ENCODE data around the gene FTCDNL1.

FTCDNL1 gene

DNA sequence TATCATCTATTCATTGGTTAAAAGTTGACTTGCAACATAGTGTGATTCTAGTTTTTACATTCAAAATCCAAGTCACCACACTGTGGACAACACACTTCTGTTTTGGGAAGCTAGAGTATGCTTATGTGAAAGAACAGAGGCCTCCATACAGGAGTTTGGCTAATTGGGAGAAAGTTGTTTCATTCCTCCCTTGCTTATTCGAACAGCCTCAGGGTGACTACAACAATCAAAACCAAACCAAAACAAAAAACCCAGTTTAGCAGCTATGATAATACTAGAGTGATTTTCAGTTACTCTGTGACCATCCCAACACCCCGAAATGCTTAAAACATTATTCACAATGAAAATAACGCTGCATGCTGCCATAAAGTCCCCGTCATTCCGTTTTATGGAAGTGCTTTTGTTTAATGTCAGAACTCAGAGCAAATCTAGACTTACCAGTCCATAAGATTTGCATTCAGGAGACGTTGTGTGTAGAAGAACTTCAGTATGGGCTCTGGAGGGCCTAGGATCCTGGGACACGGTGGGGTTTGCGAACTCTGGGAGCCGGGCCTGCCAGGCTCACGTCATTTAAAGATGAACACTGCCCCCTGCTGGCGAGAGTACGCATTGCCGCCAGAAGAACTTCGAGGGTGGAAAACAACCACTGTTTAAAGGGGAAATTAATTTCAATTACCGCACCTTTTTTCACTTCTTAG, 111.4 kb downstream of the FTCDNL1 start:
- peak; percentile 28 to 50 for DNase-seq

DNA sequence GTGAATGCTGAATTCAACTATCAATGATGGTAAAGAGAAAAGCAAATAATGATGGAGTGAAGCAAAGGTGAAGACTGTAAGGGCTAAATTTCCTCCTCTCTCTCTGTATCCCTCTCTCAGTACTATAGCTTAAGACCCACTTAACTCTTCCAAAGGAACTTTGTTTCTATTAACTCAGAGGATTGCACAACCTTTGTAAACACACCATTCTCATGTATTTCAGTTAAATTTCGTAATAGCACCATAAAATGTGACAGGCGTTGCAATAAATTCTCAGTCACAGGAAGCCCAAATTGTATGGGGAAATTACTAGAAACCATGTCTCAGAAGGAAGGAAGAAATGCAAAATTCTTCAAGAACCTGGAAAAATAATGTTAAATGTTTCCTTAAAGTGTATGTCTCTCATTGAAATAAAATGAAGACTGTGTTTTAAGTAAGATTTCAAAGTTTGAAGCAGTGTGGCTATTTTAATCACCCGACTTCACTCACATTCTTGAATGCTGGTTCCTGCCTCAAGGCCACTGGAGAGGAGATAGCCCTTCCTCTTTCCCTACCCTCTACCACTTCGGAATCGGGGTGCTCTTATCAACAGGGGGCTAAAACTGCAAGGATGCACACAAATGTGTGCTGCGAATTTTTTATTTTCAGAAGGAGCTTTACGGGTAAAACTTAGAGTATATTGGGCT, 112.1 kb downstream of the FTCDNL1 start:
- DNase-seq, result no peak

DNA sequence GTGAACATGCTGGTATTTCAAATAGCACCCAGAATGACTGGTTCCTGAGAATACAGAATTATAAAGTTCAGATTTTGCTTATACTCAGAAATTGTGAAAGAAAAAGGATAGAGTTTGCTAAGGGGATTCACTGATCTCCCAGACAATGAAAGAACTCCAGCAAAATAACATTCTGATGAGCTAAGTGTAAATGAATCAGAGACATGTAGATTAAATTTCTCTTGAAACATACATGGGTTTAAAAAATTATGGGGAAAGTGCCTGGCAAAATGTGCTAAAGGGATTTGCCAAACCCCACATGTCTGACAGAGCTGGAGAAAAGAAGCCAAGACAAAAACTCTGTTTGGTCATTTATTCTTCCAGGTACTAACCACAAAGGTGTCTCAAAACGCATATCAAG, 116.3 kb downstream of the FTCDNL1 start:
- no peak for DNase-seq

DNA sequence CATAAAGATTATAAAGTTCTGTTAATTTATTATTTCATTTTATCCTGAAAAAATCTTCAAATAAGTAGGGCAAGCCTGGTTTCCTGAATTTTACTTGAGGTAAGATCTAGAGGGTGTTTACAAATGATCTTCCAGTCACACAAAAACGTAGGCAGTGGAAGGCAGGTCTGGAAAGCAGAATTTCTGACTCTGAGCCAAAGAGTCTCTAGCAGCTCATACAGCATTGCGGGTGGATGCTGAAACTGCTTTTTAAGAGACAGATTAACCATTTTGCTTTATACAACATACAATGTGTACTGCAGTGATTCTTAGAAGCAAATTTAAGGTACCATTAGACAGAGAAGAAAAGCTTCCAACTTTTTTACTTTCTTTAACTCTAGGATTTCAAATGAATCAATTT, 117.0 kb downstream of the FTCDNL1 start:
- DNase-seq, result no peak

DNA sequence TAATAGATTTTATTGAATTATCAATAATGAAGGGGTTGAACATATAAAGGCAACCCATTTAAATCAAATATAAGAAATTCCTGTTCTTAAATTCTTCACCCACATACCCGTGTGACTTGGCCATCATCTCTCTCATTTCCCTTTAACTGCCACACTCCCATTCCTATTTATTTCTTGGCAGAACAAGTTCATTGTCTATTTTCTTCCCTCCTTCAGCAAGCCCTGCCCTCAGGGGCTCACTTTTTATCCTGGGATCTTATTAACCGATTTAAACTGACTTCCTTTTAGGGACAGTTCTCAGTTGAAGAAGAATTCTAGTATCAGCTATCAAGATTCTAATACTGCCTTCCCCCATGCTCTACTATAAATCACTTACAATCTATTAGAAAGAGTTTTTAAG, 123.2 kb downstream of the FTCDNL1 start:
- no peak for DNase-seq

DNA sequence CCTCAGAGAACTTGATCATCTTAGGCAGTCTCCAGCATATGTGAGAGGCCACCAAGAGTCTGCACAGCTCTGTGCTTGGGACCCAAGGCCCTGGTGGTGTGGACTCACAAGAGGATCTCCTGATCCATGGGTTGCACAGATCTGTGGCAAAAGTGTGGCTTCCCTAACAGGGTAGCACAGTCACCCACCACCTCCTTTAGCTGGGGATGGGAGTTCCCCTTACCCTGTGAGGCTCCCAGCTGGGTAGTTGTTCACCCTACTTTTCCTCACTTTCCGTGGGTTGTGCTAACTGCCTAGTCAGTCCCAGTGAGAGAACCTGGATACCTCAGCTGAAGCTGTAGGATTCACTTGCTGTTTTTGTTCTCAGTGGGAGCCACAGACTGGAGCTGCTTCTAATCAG, 123.7 kb downstream of the FTCDNL1 start:
- DNase-seq, result no peak

DNA sequence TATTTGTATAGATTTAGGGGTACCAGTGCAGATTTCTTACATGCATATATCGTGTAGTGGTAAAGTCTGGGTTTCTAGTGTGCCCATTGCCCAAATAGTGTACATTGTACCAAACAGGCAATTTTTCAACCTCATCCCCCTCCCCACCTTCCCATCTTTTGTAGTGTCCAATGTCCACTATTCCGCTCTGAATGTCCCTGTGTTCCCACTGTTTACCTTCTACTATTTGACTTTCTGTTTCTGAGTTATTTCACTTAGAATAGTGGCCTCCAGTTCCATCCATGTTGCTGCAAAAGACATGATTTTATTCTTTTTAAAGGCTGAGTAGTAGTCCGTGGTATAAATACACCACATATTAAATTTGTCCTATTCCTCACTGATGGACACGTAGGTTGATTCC, 132.9 kb downstream of the FTCDNL1 start:
- no peak for DNase-seq

DNA sequence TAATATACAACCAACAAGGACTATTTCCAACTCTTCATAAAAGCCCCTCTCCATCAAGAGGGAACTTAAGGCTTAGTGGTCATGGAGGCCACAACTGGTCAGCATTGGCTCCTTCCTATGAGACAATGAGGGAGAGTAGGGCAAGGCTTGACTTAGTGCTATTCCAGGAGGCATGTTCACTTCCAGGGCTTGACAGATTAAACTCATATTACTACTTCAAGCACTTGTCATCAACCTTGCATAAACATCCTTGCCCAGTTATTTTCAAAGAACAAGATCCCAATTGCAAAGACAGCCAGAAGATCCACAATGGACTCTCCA, 133.4 kb downstream of the FTCDNL1 start:
- DNase-seq, result no peak

DNA sequence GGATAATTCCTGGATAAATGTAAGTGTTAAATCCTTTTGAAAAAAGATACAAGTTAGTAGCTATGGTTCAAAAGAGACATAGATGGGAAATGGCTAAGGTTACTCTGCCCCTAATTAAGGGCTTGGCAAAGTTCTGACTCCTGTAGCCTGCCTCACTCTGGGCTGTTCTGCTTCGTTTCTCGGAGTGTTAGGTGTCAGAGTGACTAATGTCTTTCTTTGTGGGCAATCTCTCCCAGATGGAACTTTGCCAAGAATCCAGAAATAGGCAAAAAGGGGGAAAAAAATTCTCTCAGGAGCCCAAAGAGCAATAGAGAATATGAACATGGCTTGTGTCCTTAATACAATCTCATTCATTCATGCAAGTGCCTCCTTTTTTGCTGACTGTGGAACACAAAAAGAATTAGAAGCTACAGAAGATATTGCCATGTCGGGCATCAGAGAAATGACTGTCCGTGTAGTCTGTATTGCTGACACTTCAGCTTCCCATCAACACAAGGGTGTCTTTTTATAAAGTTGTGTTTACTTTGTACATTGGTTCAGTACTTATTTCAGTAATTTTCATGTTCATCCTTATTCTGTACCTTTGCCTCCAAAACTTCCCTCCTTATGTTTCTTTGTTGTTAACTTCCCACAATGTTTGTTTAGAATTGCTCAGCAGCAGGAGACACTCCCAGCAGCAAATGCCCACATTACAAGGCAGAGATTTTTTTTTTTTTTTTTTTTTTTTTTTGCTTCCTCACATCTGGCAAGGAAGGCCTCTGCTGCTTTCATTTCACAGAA, 134.0 kb downstream of the FTCDNL1 start:
- no peak for DNase-seq

DNA sequence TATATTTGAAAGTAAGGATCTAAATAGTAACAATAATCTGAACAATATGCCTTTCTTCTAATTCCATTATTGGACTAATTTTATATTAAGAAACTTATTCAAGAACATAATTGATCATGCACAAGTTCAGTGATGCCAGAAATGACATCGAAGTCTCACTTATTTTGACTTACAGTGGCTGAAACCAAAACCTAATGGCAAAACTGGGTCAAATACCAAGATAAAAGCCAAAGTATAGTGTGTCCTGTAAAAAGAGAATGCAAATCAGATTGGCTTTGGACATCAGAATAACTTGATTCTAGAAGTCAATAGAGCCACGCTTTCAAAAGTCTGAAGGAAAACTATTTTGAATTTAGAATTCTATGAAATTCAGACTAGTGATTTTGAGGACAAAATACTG, 137.2 kb downstream of the FTCDNL1 start:
- no peak for DNase-seq

DNA sequence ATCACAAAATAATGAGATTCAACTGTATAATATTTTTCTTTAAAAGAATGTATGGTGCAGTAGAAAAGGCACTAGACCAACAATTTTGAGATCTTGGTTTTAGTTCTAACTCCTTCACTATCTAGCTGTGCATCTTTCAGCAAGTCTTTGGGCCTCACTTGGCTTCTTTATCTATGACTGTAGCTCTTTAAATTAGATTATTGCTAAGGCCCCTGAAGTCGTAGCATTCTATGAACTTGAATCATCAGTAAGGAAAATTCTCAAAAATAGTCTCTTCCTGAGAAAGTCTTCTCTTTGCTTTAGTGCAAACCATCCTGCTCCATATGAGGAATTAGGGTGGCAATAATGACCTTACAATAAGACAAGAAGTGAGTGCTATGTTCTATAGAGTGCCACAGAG, 140.4 kb downstream of the FTCDNL1 start:
- no peak for DNase-seq

Measured in CD4-positive, alpha-beta T cell treated with Interferon alpha-2 for 1 hour (primary cell).